ENCODE results near the gene CYP2B6.
"Not testable (repeated sequence)": the region's sequence is repeated elsewhere in the genome, so short reads cannot be mapped to it uniquely, and the experiment has no call there.

Gene CYP2B6

DNA sequence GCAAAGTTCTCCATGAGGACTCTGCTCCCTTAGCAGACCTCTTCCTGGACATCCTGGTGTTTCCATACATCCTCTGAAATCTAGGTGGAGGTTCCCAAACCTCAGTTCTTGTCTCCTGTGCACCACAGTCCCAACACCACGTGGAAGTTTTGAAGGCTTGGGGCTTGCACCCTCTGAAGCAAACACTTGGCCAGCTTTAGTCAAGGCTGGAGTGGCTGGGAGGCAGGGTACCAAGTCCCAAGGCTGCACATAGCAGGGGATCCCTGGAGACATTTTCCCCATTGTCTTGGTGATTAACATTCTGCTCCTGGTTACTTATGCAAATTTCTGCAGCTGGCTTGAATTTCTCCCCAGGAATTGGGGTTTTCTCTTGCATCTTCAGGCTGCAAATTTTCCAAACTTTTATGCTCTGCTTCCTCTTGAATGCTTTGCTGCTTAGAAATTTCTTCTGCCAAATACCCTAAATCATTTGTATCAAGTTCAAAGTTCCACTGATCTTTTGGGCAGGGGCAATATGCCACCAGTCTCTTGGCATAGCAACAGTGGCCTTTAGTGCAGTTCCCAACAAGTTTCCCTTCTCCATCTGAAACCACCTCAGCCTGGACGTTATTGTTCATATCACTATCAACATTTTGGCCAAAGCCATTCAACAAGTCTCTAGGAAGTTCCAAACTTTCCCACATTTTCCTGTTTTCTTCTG, 10.2 kb upstream of the CYP2B6 start:
- H3K9me3 ChIP-seq (ENCODE audit: control insufficient read depth, insufficient read depth, low read length); H3K27ac ChIP-seq (ENCODE audit: low read depth, low read length); H3K4me1 ChIP-seq (ENCODE audit: control insufficient read depth, low read length); H3K4me2 ChIP-seq (ENCODE audit: low read length); H3K36me3 ChIP-seq (ENCODE audit: control insufficient read depth, low read length); H4K20me1 ChIP-seq (ENCODE audit: control insufficient read depth, insufficient read depth, low read depth, low read length); H3F3A ChIP-seq (ENCODE audit: control insufficient read depth, insufficient read depth); H3K79me2 ChIP-seq (ENCODE audit: control insufficient read depth, low read length); H3K4me3 ChIP-seq (ENCODE audit: low read length); H3K9me2 ChIP-seq (replicated peaks; ENCODE audit: control insufficient read depth, low read length); H3K27me3 ChIP-seq (ENCODE audit: control insufficient read depth, low read length): not testable (repeated sequence)

DNA sequence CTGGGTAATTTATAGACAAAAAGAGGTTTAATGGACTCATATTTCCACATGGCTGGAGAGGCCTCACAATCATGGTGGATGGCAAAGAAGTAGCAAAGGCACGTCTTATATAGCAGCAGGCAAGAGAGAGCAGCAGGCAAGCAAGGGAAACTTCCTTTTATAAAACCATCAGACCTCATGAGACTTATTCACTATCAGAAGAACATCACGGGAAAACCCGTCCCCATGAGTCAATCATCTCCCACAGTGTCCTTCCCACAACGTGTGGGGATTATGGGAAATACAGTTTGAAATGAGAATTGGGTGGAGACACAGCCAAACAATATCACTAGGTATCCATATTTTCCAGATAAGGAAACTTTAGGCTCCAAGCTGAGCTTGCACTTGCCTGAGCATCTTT, 9.5 kb upstream of the CYP2B6 start:
- Histone ChIP-seq H3K4me2 (ENCODE audit: low read length) (no peak overlapping the region), H3F3A (ENCODE audit: control insufficient read depth, insufficient read depth) (no peaks in the 10 kb centered on the region), H3K4me3 (ENCODE audit: low read length) (no peak overlapping the region), H3K4me1 (ENCODE audit: control insufficient read depth, low read length) (no peaks in the 10 kb centered on the region), H3K27ac (ENCODE audit: low read depth, low read length) (no peak overlapping the region), H3K79me2 (ENCODE audit: control insufficient read depth, low read length) (no peaks in the 10 kb centered on the region), H3K9me3 (ENCODE audit: control insufficient read depth, insufficient read depth, low read length) (no peaks in the 10 kb centered on the region), H3K27me3 (ENCODE audit: control insufficient read depth, low read length) (peaks cover 10% of the 10 kb centered on the region), H3K36me3 (ENCODE audit: control insufficient read depth, low read length) (no peaks in the 10 kb centered on the region), H4K20me1 (ENCODE audit: control insufficient read depth, insufficient read depth, low read depth, low read length) (no peaks in the 10 kb centered on the region), H3K9me2 (replicated peaks; ENCODE audit: control insufficient read depth, low read length) (no peaks in the 10 kb centered on the region)
- TF ChIP-seq, protein P1, sequence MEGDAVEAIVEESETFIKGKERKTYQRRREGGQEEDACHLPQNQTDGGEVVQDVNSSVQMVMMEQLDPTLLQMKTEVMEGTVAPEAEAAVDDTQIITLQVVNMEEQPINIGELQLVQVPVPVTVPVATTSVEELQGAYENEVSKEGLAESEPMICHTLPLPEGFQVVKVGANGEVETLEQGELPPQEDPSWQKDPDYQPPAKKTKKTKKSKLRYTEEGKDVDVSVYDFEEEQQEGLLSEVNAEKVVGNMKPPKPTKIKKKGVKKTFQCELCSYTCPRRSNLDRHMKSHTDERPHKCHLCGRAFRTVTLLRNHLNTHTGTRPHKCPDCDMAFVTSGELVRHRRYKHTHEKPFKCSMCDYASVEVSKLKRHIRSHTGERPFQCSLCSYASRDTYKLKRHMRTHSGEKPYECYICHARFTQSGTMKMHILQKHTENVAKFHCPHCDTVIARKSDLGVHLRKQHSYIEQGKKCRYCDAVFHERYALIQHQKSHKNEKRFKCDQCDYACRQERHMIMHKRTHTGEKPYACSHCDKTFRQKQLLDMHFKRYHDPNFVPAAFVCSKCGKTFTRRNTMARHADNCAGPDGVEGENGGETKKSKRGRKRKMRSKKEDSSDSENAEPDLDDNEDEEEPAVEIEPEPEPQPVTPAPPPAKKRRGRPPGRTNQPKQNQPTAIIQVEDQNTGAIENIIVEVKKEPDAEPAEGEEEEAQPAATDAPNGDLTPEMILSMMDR (IDR thresholded peaks at IDR 0.05; ENCODE audit: low read depth, low read length, poor library complexity, severe bottlenecking), result no peak
- TF ChIP-seq EZH2phosphoT487 (IDR thresholded peaks at IDR 0.05; ENCODE audit: borderline replicate concordance, low read length), result no peak

DNA sequence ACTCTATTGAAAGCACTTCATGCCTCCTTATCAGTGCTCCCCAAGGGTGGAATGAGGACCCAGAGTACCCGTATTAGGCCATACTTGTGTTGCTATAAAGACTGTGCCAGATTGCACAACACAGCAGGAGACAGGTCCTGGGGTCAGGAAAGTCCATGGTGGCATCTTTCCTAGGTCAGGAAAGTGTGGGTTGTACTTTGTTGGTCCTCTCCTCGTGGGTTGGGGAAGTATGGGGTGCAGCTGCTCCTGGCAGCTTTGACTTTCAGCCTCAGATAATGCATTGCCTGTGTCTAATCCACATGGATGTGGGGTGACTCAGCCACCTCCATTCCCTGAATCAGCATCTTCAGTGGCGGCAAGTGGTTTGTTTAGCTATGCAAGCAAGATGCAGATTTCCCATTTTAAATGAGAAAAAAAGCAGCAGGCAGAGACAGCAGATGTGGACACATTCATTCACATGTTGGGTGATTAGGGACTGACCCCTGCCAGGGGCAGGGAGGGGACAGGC, 8.4 kb upstream of the CYP2B6 start:
- Histone ChIP-seq H3K36me3 (ENCODE audit: control insufficient read depth, low read length) (no peaks in the 10 kb centered on the region), H3K9me2 (replicated peaks; ENCODE audit: control insufficient read depth, low read length) (no peaks in the 10 kb centered on the region), H3K79me2 (ENCODE audit: control insufficient read depth, low read length) (no peaks in the 10 kb centered on the region), H3K4me1 (ENCODE audit: control insufficient read depth, low read length) (no peaks in the 10 kb centered on the region), H3K27me3 (ENCODE audit: control insufficient read depth, low read length) (peaks cover 10% of the 10 kb centered on the region), H3K9me3 (ENCODE audit: control insufficient read depth, insufficient read depth, low read length) (no peaks in the 10 kb centered on the region), H3K27ac (ENCODE audit: low read depth, low read length) (no peak overlapping the region), H3K4me2 (ENCODE audit: low read length) (no peak overlapping the region), H3K4me3 (ENCODE audit: low read length) (no peak overlapping the region), H3F3A (ENCODE audit: control insufficient read depth, insufficient read depth) (no peaks in the 10 kb centered on the region), H4K20me1 (ENCODE audit: control insufficient read depth, insufficient read depth, low read depth, low read length) (no peaks in the 10 kb centered on the region)
- no peak for TF ChIP-seq EZH2phosphoT487 (IDR thresholded peaks at IDR 0.05; ENCODE audit: borderline replicate concordance, low read length)
- TF ChIP-seq, protein P1 (IDR thresholded peaks at IDR 0.05; ENCODE audit: low read depth, low read length, poor library complexity, severe bottlenecking), result no peak

DNA sequence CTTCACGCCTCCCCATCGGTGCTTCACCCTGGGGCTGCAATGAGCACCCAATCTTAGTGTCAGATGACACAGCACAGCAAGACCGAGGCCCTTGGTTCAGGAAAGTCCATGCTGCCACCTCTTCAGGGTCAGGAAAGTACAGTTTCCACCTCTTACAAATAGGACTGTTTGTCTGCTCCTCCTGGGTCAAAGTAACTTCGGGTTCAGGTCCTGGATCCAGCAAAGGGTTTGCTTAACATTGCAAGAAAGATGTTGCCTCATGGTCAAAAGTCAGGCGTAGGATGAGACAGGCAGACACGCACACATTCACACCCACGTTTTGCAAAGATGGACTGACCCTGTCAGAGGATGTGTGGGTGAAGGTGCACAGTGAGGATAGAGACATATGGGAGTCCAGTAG, 1.6 kb upstream of the CYP2B6 start:
- Histone ChIP-seq H3K79me2 (ENCODE audit: control insufficient read depth, low read length) (no peaks in the 10 kb centered on the region), H3K4me2 (ENCODE audit: low read length) (no peak overlapping the region), H3K9me2 (replicated peaks; ENCODE audit: control insufficient read depth, low read length) (no peaks in the 10 kb centered on the region), H3K9me3 (ENCODE audit: control insufficient read depth, insufficient read depth, low read length) (no peaks in the 10 kb centered on the region), H3K27ac (ENCODE audit: low read depth, low read length) (no peak overlapping the region), H3K4me3 (ENCODE audit: low read length) (no peak overlapping the region), H3F3A (ENCODE audit: control insufficient read depth, insufficient read depth) (no peaks in the 10 kb centered on the region), H3K27me3 (ENCODE audit: control insufficient read depth, low read length) (no peaks in the 10 kb centered on the region), H3K36me3 (ENCODE audit: control insufficient read depth, low read length) (no peaks in the 10 kb centered on the region), H4K20me1 (ENCODE audit: control insufficient read depth, insufficient read depth, low read depth, low read length) (no peaks in the 10 kb centered on the region), H3K4me1 (ENCODE audit: control insufficient read depth, low read length) (no peaks in the 10 kb centered on the region)
- no peak for TF ChIP-seq EZH2phosphoT487 (IDR thresholded peaks at IDR 0.05; ENCODE audit: borderline replicate concordance, low read length)
- TF ChIP-seq, protein P1 (IDR thresholded peaks at IDR 0.05; ENCODE audit: low read depth, low read length, poor library complexity, severe bottlenecking), result no peak
